ENCODE data around the gene HSPA1L.

The HSPA1L gene

GRCh38 chr6:31836474-31837368 is 21.6 kb upstream of the HSPA1L start:
- Histone ChIP-seq H3K9me3 (ENCODE audit: control insufficient read depth, insufficient read depth, low read length) (no peaks in the 10 kb centered on the region), H3K27me3 (ENCODE audit: control insufficient read depth, insufficient read depth, low read length) (no peaks in the 10 kb centered on the region), H3K36me3 (ENCODE audit: control insufficient read depth, insufficient read depth, low read length) (peaks cover 29% of the 10 kb centered on the region; the same call in 1 of the 2 replicates), H3K4me1 (ENCODE audit: control insufficient read depth, insufficient read depth, low read length) (no peaks in the 10 kb centered on the region), H3K4me3 (ENCODE audit: low read length) (peak overlapping the region; percentile 98; the same call in 1 of the 2 replicates), H3K27ac (ENCODE audit: low read length) (no peak overlapping the region)
- WGBS (ENCODE audit: insufficient coverage, insufficient read length), result no CpG with 5 or more reads among the region's 12 CpGs
- no peak for DNase-seq (ENCODE audit: low read depth, low spot score)

GRCh38 chr6:31836047-31836473 is 21.0 kb upstream of the HSPA1L start:
- no CpG with 5 or more reads among the region's 14 CpGs for WGBS (ENCODE audit: insufficient coverage, insufficient read length)
- Histone ChIP-seq H3K27me3 (ENCODE audit: control insufficient read depth, insufficient read depth, low read length) (no peaks in the 10 kb centered on the region), H3K36me3 (ENCODE audit: control insufficient read depth, insufficient read depth, low read length) (peaks cover 29% of the 10 kb centered on the region; the same call in 1 of the 2 replicates), H3K9me3 (ENCODE audit: control insufficient read depth, insufficient read depth, low read length) (no peaks in the 10 kb centered on the region), H3K4me3 (ENCODE audit: low read length) (peak overlapping the region; percentile 98), H3K27ac (ENCODE audit: low read length) (no peak overlapping the region), H3K4me1 (ENCODE audit: control insufficient read depth, insufficient read depth, low read length) (no peaks in the 10 kb centered on the region)
- DNase-seq (ENCODE audit: low read depth, low spot score), result no peak

GRCh38 chr6:31834367-31835250 is 19.5 kb upstream of the HSPA1L start:
- H3K4me1 ChIP-seq (ENCODE audit: control insufficient read depth, insufficient read depth, low read length), result no peaks in the 10 kb centered on the region
- peaks cover 24% of the 10 kb centered on the region; the same call in 1 of the 2 replicates for H3K36me3 ChIP-seq (ENCODE audit: control insufficient read depth, insufficient read depth, low read length)
- WGBS (ENCODE audit: insufficient coverage, insufficient read length), result no CpG with 5 or more reads among the region's 59 CpGs

GRCh38 chr6:31831350-31832215 is 16.5 kb upstream of the HSPA1L start:
- Histone ChIP-seq H3K36me3 (ENCODE audit: control insufficient read depth, insufficient read depth, low read length) (peaks cover 2% of the 10 kb centered on the region; the same call in 1 of the 2 replicates), H3K4me3 (ENCODE audit: low read length) (no peak overlapping the region), H3K4me1 (ENCODE audit: control insufficient read depth, insufficient read depth, low read length) (no peaks in the 10 kb centered on the region), H3K27me3 (ENCODE audit: control insufficient read depth, insufficient read depth, low read length) (no peaks in the 10 kb centered on the region), H3K27ac (ENCODE audit: low read length) (no peak overlapping the region), H3K9me3 (ENCODE audit: control insufficient read depth, insufficient read depth, low read length) (no peaks in the 10 kb centered on the region)
- no peak for DNase-seq (ENCODE audit: low read depth, low spot score)
- WGBS (ENCODE audit: insufficient coverage, insufficient read length), result no CpG with 5 or more reads among the region's 15 CpGs

More at GRCh38 chr6:31834367-31835250, 19.5 kb upstream of the HSPA1L start:
- H3K4me3 ChIP-seq (ENCODE audit: low read length), result peak overlapping the region; percentile 98
- no peak for DNase-seq (ENCODE audit: low read depth, low spot score)
- no peaks in the 10 kb centered on the region for H3K27me3 ChIP-seq (ENCODE audit: control insufficient read depth, insufficient read depth, low read length)
- no peak overlapping the region for H3K27ac ChIP-seq (ENCODE audit: low read length)
- no peaks in the 10 kb centered on the region for H3K9me3 ChIP-seq (ENCODE audit: control insufficient read depth, insufficient read depth, low read length)

- Histone ChIP-seq H3K4me3 (ENCODE audit: low read length) (peak overlapping the region; percentile 59; the same call in 1 of the 2 replicates), H3K36me3 (ENCODE audit: control insufficient read depth, insufficient read depth, low read length) (peaks cover 1% of the 10 kb centered on the region; the same call in 1 of the 2 replicates), H3K27ac (ENCODE audit: low read length) (no peak overlapping the region), H3K4me1 (ENCODE audit: control insufficient read depth, insufficient read depth, low read length) (no peaks in the 10 kb centered on the region; the same call in 1 of the 2 replicates), H3K27me3 (ENCODE audit: control insufficient read depth, insufficient read depth, low read length) (no peaks in the 10 kb centered on the region), H3K9me3 (ENCODE audit: control insufficient read depth, insufficient read depth, low read length) (no peaks in the 10 kb centered on the region)
- WGBS (ENCODE audit: insufficient coverage, insufficient read length), result no CpG with 5 or more reads among the region's 6 CpGs
- no peak for DNase-seq (ENCODE audit: low read depth, low spot score)
Measured at GRCh38 chr6:31830886-31831335, 15.8 kb upstream of the HSPA1L start.

GRCh38 chr6:31829633-31830283 is 14.7 kb upstream of the HSPA1L start:
- H3K27me3 ChIP-seq (ENCODE audit: control insufficient read depth, insufficient read depth, low read length), result no peaks in the 10 kb centered on the region
- no peak for DNase-seq (ENCODE audit: low read depth, low spot score)
- no peaks in the 10 kb centered on the region; the same call in 1 of the 2 replicates for H3K4me1 ChIP-seq (ENCODE audit: control insufficient read depth, insufficient read depth, low read length)
- WGBS (ENCODE audit: insufficient coverage, insufficient read length), result no CpG with 5 or more reads among the region's 15 CpGs
- H3K27ac ChIP-seq (ENCODE audit: low read length), result no peak overlapping the region
- H3K4me3 ChIP-seq (ENCODE audit: low read length), result peak overlapping the region; percentile 76; the same call in 1 of the 2 replicates
- H3K9me3 ChIP-seq (ENCODE audit: control insufficient read depth, insufficient read depth, low read length), result no peaks in the 10 kb centered on the region
- no peaks in the 10 kb centered on the region; the same call in 1 of the 2 replicates for H3K36me3 ChIP-seq (ENCODE audit: control insufficient read depth, insufficient read depth, low read length)

GRCh38 chr6:31827286-31828079 is 12.4 kb upstream of the HSPA1L start, which contains the start of gene HSPA1B:
Gene HSPA1B, plus strand, starts transcription at chr6:31827738. Its CDS starts 213 bp downstream, at chr6:31827951.
- peak within 1 kb of the TSS; percentile 71 for H3K4me3 ChIP-seq (ENCODE audit: low read length)
- DNase-seq (ENCODE audit: low read depth, low spot score), result peak; percentile 100
- peak within 1 kb of the TSS; percentile 66 for H3K27ac ChIP-seq (ENCODE audit: low read length)
- no CpG with 5 or more reads among the region's 56 CpGs for WGBS (ENCODE audit: insufficient coverage, insufficient read length)
- no peaks in the 10 kb centered on the region; the same call in none of the 2 replicates for H3K4me1 ChIP-seq (ENCODE audit: control insufficient read depth, insufficient read depth, low read length)
- no peaks in the 10 kb centered on the region for H3K27me3 ChIP-seq (ENCODE audit: control insufficient read depth, insufficient read depth, low read length)
- no peaks in the 10 kb centered on the region; the same call in 1 of the 2 replicates for H3K36me3 ChIP-seq (ENCODE audit: control insufficient read depth, insufficient read depth, low read length)
- H3K9me3 ChIP-seq (ENCODE audit: control insufficient read depth, insufficient read depth, low read length), result no peaks in the 10 kb centered on the region

- H3K9me3 ChIP-seq (ENCODE audit: control insufficient read depth, insufficient read depth, low read length), result no peaks in the 10 kb centered on the region
- peak overlapping the region; percentile 33; the same call in 1 of the 2 replicates for H3K4me3 ChIP-seq (ENCODE audit: low read length)
- no peak for DNase-seq (ENCODE audit: low read depth, low spot score)
- H3K4me1 ChIP-seq (ENCODE audit: control insufficient read depth, insufficient read depth, low read length), result no peaks in the 10 kb centered on the region; the same call in none of the 2 replicates
- no peaks in the 10 kb centered on the region for H3K27me3 ChIP-seq (ENCODE audit: control insufficient read depth, insufficient read depth, low read length)
- no peaks in the 10 kb centered on the region; the same call in 1 of the 2 replicates for H3K36me3 ChIP-seq (ENCODE audit: control insufficient read depth, insufficient read depth, low read length)
- no CpG with 5 or more reads among the region's 13 CpGs for WGBS (ENCODE audit: insufficient coverage, insufficient read length)
- H3K27ac ChIP-seq (ENCODE audit: low read length), result peak overlapping the region; percentile 66
Measured at GRCh38 chr6:31826793-31827285, 11.8 kb upstream of the HSPA1L start.

All from iPS DF 6.9 (cell line).